ENCODE data around the gene HIGD2A.

HIGD2A gene

GRCh38 chr5:176388444-176389134 lies at the start of gene HIGD2A, which contains the start of gene NOP16:
Gene HIGD2A (plus strand): TSS chr5:176388751. CDS start chr5:176388820, 69 bp downstream.
Gene NOP16 (minus strand): TSS chr5:176388598. CDS start chr5:176388539, 59 bp downstream.
- peak; percentile 100 for DNase-seq (ENCODE audit: low read depth, low spot score)

GRCh38 chr5:176339304-176339703 lies 49.2 kb upstream of the HIGD2A start:
- no peak for DNase-seq (ENCODE audit: low read depth, low spot score)

GRCh38 chr5:176341325-176342157 lies 47.0 kb upstream of the HIGD2A start:
- DNase-seq (ENCODE audit: low read depth, low spot score): no peak

GRCh38 chr5:176342158-176342483 lies 46.4 kb upstream of the HIGD2A start:
- no peak for DNase-seq (ENCODE audit: low read depth, low spot score)

GRCh38 chr5:176342766-176343458 lies 45.6 kb upstream of the HIGD2A start:
- DNase-seq (ENCODE audit: low read depth, low spot score): no peak

- no peak for DNase-seq (ENCODE audit: low read depth, low spot score)
Observed at GRCh38 chr5:176350416-176350815, 38.1 kb upstream of the HIGD2A start.

- no peak for DNase-seq (ENCODE audit: low read depth, low spot score)
Observed at GRCh38 chr5:176352116-176352878, 36.3 kb upstream of the HIGD2A start.

- no peak for DNase-seq (ENCODE audit: low read depth, low spot score)
Observed at GRCh38 chr5:176353533-176353932, 35.0 kb upstream of the HIGD2A start.

GRCh38 chr5:176355400-176356178 lies 33.0 kb upstream of the HIGD2A start:
- no peak for DNase-seq (ENCODE audit: low read depth, low spot score)

GRCh38 chr5:176356179-176356566 lies 32.4 kb upstream of the HIGD2A start:
- DNase-seq (ENCODE audit: low read depth, low spot score): no peak

GRCh38 chr5:176359658-176360057 lies 28.9 kb upstream of the HIGD2A start:
- no peak for DNase-seq (ENCODE audit: low read depth, low spot score)

GRCh38 chr5:176360894-176361436 lies 27.6 kb upstream of the HIGD2A start:
- DNase-seq (ENCODE audit: low read depth, low spot score): no peak

GRCh38 chr5:176361437-176362232 lies 26.9 kb upstream of the HIGD2A start, which contains the start of gene KIAA1191:
Gene KIAA1191 (minus strand): TSS chr5:176361764. CDS start chr5:176359508, 2,256 bp downstream.
- DNase-seq (ENCODE audit: low read depth, low spot score): peak; percentile 83

- no peak for DNase-seq (ENCODE audit: low read depth, low spot score)
Observed at GRCh38 chr5:176362233-176362490, 26.4 kb upstream of the HIGD2A start.

GRCh38 chr5:176364765-176365350 lies 23.7 kb upstream of the HIGD2A start:
- no peak for DNase-seq (ENCODE audit: low read depth, low spot score)

- peak; percentile 41 for DNase-seq (ENCODE audit: low read depth, low spot score)
Observed at GRCh38 chr5:176365351-176366231, 23.0 kb upstream of the HIGD2A start, which contains the start of gene ARL10. Gene ARL10 (plus strand): TSS chr5:176365487. CDS start chr5:176365564, 77 bp downstream.

GRCh38 chr5:176366232-176366894 lies 22.2 kb upstream of the HIGD2A start:
- no peak for DNase-seq (ENCODE audit: low read depth, low spot score)

- no peak for DNase-seq (ENCODE audit: low read depth, low spot score)
Observed at GRCh38 chr5:176368726-176369125, 19.8 kb upstream of the HIGD2A start.

Data from activated naive CD8-positive, alpha-beta T cell treated with anti-CD3 and anti-CD28 coated beads, Interleukin-2, amount 50 U/mL, for 16 hours (primary cell).